Endodermal cell (in vitro differentiated cells): ENCODE data around the gene CREB3L2. TPM values are rescaled to one million over a fixed set of nuclear protein-coding genes. Genes with fewer than 3 reads are reported as not detected.

Source experiments
- DNase-seq: peaks from one replicate; pipeline ENCODE4 v3.0.0-alpha.2; 2017
- H3K27ac ChIP-seq: 2 replicates; pipeline ENCODE4 v1.5.1; 2013; ENCODE audit warnings: mild to moderate bottlenecking, low read depth, low read length, moderate library complexity
- H3K27me3 ChIP-seq: 2 replicates; pipeline ENCODE4 v1.6.1; 2013; ENCODE audit warnings: mild to moderate bottlenecking, low read length, moderate library complexity; ENCODE audit not compliant: insufficient read depth, control insufficient read depth, poor library complexity, severe bottlenecking
- H3K36me3 ChIP-seq: 2 replicates; pipeline ENCODE4 v1.7.0; 2013; ENCODE audit warnings: mild to moderate bottlenecking, low read length, moderate library complexity; ENCODE audit not compliant: control insufficient read depth, insufficient read depth
- H3K4me1 ChIP-seq: one replicate; pipeline ENCODE4 v1.7.0; 2013; ENCODE audit warnings: low read length; ENCODE audit not compliant: control insufficient read depth, insufficient read depth
- H3K4me3 ChIP-seq: 2 replicates; pipeline ENCODE4 v1.5.1; 2013; ENCODE audit warnings: mild to moderate bottlenecking, low read length, moderate library complexity
- H3K9ac ChIP-seq: 2 replicates; pipeline ENCODE4 v1.6.1; 2013; ENCODE audit warnings: mild to moderate bottlenecking, low read length, moderate library complexity; ENCODE audit not compliant: poor library complexity, severe bottlenecking; ENCODE audit errors: extremely low read depth
- H3K9me3 ChIP-seq: 2 replicates; pipeline ENCODE4 v1.6.1; 2013; ENCODE audit warnings: mild to moderate bottlenecking, low read length, moderate library complexity; ENCODE audit not compliant: control insufficient read depth
- H3K27ac Mint-ChIP-seq: 2 replicates; pipeline ENCODE4 v1.8.0; 2020; ENCODE audit warnings: mixed read lengths
- H3K27me3 Mint-ChIP-seq: 2 replicates; pipeline ENCODE4 v1.8.0; 2021; ENCODE audit warnings: mild to moderate bottlenecking, mixed read lengths; ENCODE audit not compliant: insufficient read depth
- H3K36me3 Mint-ChIP-seq: 2 replicates; pipeline ENCODE4 v1.8.0; 2020; ENCODE audit warnings: low read depth, mixed read lengths
- H3K4me1 Mint-ChIP-seq: 2 replicates; pipeline ENCODE4 v1.8.0; 2020; ENCODE audit warnings: mixed read lengths
- H3K4me3 Mint-ChIP-seq: 2 replicates; pipeline ENCODE4 v1.8.0; 2020; ENCODE audit warnings: mild to moderate bottlenecking, moderate library complexity, mixed read lengths
- H3K9me3 Mint-ChIP-seq: 2 replicates; pipeline ENCODE4 v1.8.0; 2020; ENCODE audit warnings: mild to moderate bottlenecking, mixed read lengths
- CTCF ChIP-seq: fragments of 200-600 bp; sonication (generic); conservative IDR thresholded peaks from 2 replicates; pipeline ENCODE4 v1.5.0; 2021; ENCODE audit warnings: antibody characterized with exemption, mild to moderate bottlenecking
- WGBS, 2 experiments: methylation state at CpG; one replicate each; pipeline versions ENCODE4 v1.1.5 to v1.1.7; 2013; ENCODE audit warnings: missing lambda C conversion rate in 2 of 2, mixed read lengths in 1 of 2; ENCODE audit not compliant: insufficient coverage in 1 of 2, insufficient read length in 1 of 2; 5-methylcytosine and 5-hydroxymethylcytosine counted together
- total RNA-seq, 2 donors: library from RNA; stranded (reverse); fragmentation: NEBNext Ultra II Directional in 1 of 2; extraction: Animal tissue kit (Norgen Biotek cat#: 25700) in 1 of 2; gene quantifications; 2 replicates in 1 of 2; 3 replicates in 1 of 2; pipeline ENCODE4 v1.2.1, GENCODE V29; 2021

The CREB3L2 gene
- total RNA-seq, 2 donors from 2014 or later: 48.2 to 80.2 TPM

DNA sequence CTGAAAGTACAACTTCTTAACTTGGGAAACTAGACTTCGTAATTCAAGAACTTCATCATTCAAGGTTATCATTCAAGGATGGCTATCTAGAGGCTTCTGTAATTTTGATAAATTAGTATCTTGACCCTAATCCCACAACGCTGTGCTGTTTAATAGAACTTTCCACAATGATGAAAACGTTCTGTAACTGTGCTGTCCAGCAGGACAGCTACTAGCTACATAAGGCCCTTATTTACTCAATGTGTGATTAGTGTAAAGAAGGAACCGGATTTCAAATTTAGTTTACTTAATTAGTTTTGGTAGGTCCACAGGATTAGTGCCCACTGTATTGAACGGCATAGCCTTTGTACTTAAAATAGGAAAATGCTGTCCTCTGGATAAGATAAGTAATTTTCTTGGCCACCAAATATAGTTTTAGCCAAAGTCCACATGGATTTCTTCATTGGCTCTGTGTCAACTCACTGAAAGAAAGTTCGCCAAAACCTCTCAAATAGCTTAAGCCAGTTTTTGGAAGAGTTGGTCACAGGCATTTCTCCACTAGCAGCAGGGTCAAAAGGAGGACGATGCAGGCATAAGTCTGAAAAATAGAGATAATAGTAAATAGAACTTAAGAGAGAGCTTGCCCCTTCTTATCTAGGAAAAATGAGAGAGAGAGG, 172.4 kb downstream of the CREB3L2 start:
- Histone ChIP-seq H3K9me3 (peaks cover 24% of the 10 kb centered on the region), H3K4me1 (no peaks in the 10 kb centered on the region), H3K4me3 (no peak overlapping the region), H3K27me3 (no peaks in the 10 kb centered on the region), H3K27ac (no peak overlapping the region), H3K36me3 (no peaks in the 10 kb centered on the region), H3K9ac (no peak overlapping the region)
- WGBS, 2 experiments: 92 to 100% methylated on average over 4 to 7 of the region's 7 CpGs
- no peak for TF ChIP-seq CTCF
- Mint-ChIP-seq H3K27me3 (peaks cover 4% of the 10 kb centered on the region), H3K4me1 (no peaks in the 10 kb centered on the region), H3K4me3 (no peak overlapping the region), H3K36me3 (peaks cover 14% of the 10 kb centered on the region), H3K9me3 (peaks cover 37% of the 10 kb centered on the region), H3K27ac (no peak overlapping the region)
- no peak for DNase-seq

DNA sequence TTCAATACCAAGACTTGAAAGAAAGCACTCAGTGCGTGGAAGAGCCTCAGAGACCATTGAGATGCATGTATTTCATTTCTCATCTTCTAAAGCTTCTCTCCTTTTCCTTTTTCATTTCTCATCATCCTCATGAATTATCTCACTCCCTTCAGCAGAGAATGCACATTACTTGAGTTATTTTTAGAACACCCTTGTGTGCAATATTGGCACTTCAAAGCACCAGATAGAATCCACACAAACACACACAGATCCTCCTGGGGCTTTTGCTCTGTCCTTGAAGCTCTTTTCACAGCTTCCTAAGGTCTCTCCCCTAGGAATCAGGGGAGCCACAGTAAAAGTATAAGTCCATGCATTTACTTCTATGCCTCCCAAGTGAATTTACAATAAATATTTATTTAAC, 173.4 kb downstream of the CREB3L2 start:
- Mint-ChIP-seq H3K27ac (no peak overlapping the region), H3K4me1 (no peaks in the 10 kb centered on the region), H3K27me3 (peaks cover 2% of the 10 kb centered on the region), H3K36me3 (peaks cover 12% of the 10 kb centered on the region), H3K9me3 (peaks cover 31% of the 10 kb centered on the region), H3K4me3 (no peak overlapping the region)
- no peaks in the 10 kb centered on the region for H3K27me3 ChIP-seq
- H3K9ac ChIP-seq: no peak overlapping the region
- TF ChIP-seq CTCF: no peak
- 84 to 100% methylated on average over 1 of the region's 1 CpG for WGBS, 2 experiments
- no peak overlapping the region for H3K27ac ChIP-seq
- DNase-seq: no peak
- H3K4me1 ChIP-seq: no peaks in the 10 kb centered on the region
- H3K4me3 ChIP-seq: no peak overlapping the region
- H3K9me3 ChIP-seq: peaks cover 19% of the 10 kb centered on the region
- no peaks in the 10 kb centered on the region for H3K36me3 ChIP-seq

- Histone ChIP-seq H3K4me1 (peaks cover 4% of the 10 kb centered on the region), H3K9me3 (no peaks in the 10 kb centered on the region), H3K27ac (no peak overlapping the region), H3K9ac (no peak overlapping the region), H3K36me3 (no peaks in the 10 kb centered on the region), H3K4me3 (no peak overlapping the region), H3K27me3 (no peaks in the 10 kb centered on the region)
- H3K36me3 Mint-ChIP-seq: no peaks in the 10 kb centered on the region
- H3K4me1 Mint-ChIP-seq: peaks cover 13% of the 10 kb centered on the region
- H3K27me3 Mint-ChIP-seq: peaks cover 2% of the 10 kb centered on the region
- H3K27ac Mint-ChIP-seq: no peak overlapping the region
- no peak overlapping the region for H3K4me3 Mint-ChIP-seq
- TF ChIP-seq CTCF: no peak
- no peak for DNase-seq
- H3K9me3 Mint-ChIP-seq: peaks cover 2% of the 10 kb centered on the region
- WGBS, 2 experiments: 87% methylated on average over 3 of the region's 3 CpGs; no CpG with 5 or more reads in 1 of the 2 experiments
These were observed 176.4 kb downstream of the CREB3L2 start for GRCh38 chr7:137825489-137825888.

Other genes starting within 250 kb of the CREB3L2 start
- under 1 TPM; 0.04 to 0.64 TPM for gene DGKI, start 155.1 kb downstream of the CREB3L2 start, total RNA-seq
- not detected for gene AKR1D1, start 74.4 kb upstream of the CREB3L2 start, total RNA-seq